Spleen (tissue), 7 donors: ENCODE results near the gene KHK.

ENCODE experiments used
- CTCF ChIP-seq, 11 experiments: fragments of 200-600 bp in 7 of 11; fragments of 450-650 bp in 4 of 11; sonication (generic) in 4 of 11; IDR thresholded peaks in 8 of 11; conservative IDR thresholded peaks in 3 of 11; 1 replicate in 7 of 11; 2 replicates in 4 of 11; pipeline versions ENCODE4 v1.4.0 to v1.8.0; 2016 to 2021; ENCODE audit warnings: antibody characterized with exemption in 11 of 11, inconsistent platforms in 4 of 11, mild to moderate bottlenecking in 1 of 11
- POLR2AphosphoS5 ChIP-seq, 3 donors: sonication (generic); formaldehyde crosslinking; IDR thresholded peaks; one replicate each; pipeline ENCODE4 v1.5.1; 2017; ENCODE audit warnings: antibody characterized with exemption in 3 of 3
- donor health status: DM: no; HTN: no; CAD: no; lungs with moderate emphysema.
- donor health status: DM: no; HTN: no; CAD: no.
- donor health status: DM: no; HTN: no; CAD: no.

GRCh38 chr2:27126252-27126710 lies 39.7 kb downstream of the KHK start:
- TF ChIP-seq CTCF (IDR thresholded peaks at IDR 0.05 in 8 of 11, conservative IDR thresholded peaks at IDR 0.05 in 3 of 11): no peak
- no peak for TF ChIP-seq POLR2AphosphoS5 (IDR thresholded peaks at IDR 0.05)
